ENCODE results near the gene GDPGP1. TPM values are rescaled to one million over a fixed set of nuclear protein-coding genes. Genes with fewer than 3 reads are reported as not detected.

GDPGP1 gene
- polyA plus RNA-seq, 1 donor (not counting 4 experiments of a cell fraction or from before 2014, with no cell fraction given) = 0.92 TPM

GRCh38 chr15:90228960-90229359 lies 5.0 kb upstream of the GDPGP1 start:
- FAIRE-seq (no peak), DNase-seq (ENCODE audit: low read depth, low spot score) (no peak)
- Histone ChIP-seq H3K27ac (ENCODE audit: control insufficient read depth, insufficient read depth, low read length) (no peak overlapping the region), H3K27me3 (ENCODE audit: control insufficient read depth, extremely low read depth, insufficient read depth, low read length) (no peaks in the 10 kb centered on the region), H4K20me1 (ENCODE audit: control insufficient read depth, extremely low read depth, insufficient read depth, low read length) (peaks cover 3% of the 10 kb centered on the region), H3K9me3 (ENCODE audit: control insufficient read depth, low read depth, low read length) (no peaks in the 10 kb centered on the region), H3K4me2 (ENCODE audit: control insufficient read depth, extremely low read depth, insufficient read depth, low read depth, low read length) (no peak overlapping the region), H3K79me2 (ENCODE audit: control insufficient read depth, insufficient read depth, low read length) (peaks cover 18% of the 10 kb centered on the region), H3K4me3 (ENCODE audit: control insufficient read depth in 2 of 3, extremely low read depth in 1 of 3, insufficient read depth in 2 of 3, low read depth in 1 of 3, low read length in 3 of 3) (no peak overlapping the region), H3K9ac (ENCODE audit: control insufficient read depth, extremely low read depth, insufficient read depth, low read length) (no peak overlapping the region), H3K9me1 (ENCODE audit: control insufficient read depth, extremely low read depth, insufficient read depth, low read length) (peaks cover 2% of the 10 kb centered on the region), H3K4me1 (ENCODE audit: control insufficient read depth, extremely low read depth, insufficient read depth, low read length) (peaks cover 17% of the 10 kb centered on the region), H2AFZ (ENCODE audit: control insufficient read depth, low read length) (no peak overlapping the region), H3K36me3 (ENCODE audit: control insufficient read depth in 2 of 2, extremely low read depth in 1 of 2, insufficient read depth in 2 of 2, low read length in 2 of 2) (peaks cover 41 to 57% of the 10 kb centered on the region in 2 experiments)
- TF ChIP-seq, protein P1, sequence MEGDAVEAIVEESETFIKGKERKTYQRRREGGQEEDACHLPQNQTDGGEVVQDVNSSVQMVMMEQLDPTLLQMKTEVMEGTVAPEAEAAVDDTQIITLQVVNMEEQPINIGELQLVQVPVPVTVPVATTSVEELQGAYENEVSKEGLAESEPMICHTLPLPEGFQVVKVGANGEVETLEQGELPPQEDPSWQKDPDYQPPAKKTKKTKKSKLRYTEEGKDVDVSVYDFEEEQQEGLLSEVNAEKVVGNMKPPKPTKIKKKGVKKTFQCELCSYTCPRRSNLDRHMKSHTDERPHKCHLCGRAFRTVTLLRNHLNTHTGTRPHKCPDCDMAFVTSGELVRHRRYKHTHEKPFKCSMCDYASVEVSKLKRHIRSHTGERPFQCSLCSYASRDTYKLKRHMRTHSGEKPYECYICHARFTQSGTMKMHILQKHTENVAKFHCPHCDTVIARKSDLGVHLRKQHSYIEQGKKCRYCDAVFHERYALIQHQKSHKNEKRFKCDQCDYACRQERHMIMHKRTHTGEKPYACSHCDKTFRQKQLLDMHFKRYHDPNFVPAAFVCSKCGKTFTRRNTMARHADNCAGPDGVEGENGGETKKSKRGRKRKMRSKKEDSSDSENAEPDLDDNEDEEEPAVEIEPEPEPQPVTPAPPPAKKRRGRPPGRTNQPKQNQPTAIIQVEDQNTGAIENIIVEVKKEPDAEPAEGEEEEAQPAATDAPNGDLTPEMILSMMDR (optimal IDR thresholded peaks at IDR 0.05 in 1 of 3, IDR thresholded peaks at IDR 0.05 in 1 of 3, conservative IDR thresholded peaks at IDR 0.05 in 1 of 3; ENCODE audit: extremely low read depth in 1 of 3, insufficient read depth in 2 of 3, low read length in 3 of 3) = no peak
- no peak for TF ChIP-seq EZH2 (IDR thresholded peaks at IDR 0.05; ENCODE audit: low read length)
- dilution Hi-C loops (cut with MboI; ENCODE audit: extremely low pct_ligation_motif_present, low sequenced_read_pairs) = no loop called here

- Histone ChIP-seq H3K4me2 (ENCODE audit: control insufficient read depth, extremely low read depth, insufficient read depth, low read depth, low read length) (no peak overlapping the region), H3K9ac (ENCODE audit: control insufficient read depth, extremely low read depth, insufficient read depth, low read length) (no peak overlapping the region), H3K27ac (ENCODE audit: control insufficient read depth, insufficient read depth, low read length) (no peak overlapping the region), H2AFZ (ENCODE audit: control insufficient read depth, low read length) (no peak overlapping the region), H3K4me1 (ENCODE audit: control insufficient read depth, extremely low read depth, insufficient read depth, low read length) (peaks cover 25% of the 10 kb centered on the region), H3K9me1 (ENCODE audit: control insufficient read depth, extremely low read depth, insufficient read depth, low read length) (peaks cover 2% of the 10 kb centered on the region), H3K4me3 (ENCODE audit: control insufficient read depth in 2 of 3, extremely low read depth in 1 of 3, insufficient read depth in 2 of 3, low read depth in 1 of 3, low read length in 3 of 3) (no peak overlapping the region), H3K9me3 (ENCODE audit: control insufficient read depth, low read depth, low read length) (no peaks in the 10 kb centered on the region), H3K27me3 (ENCODE audit: control insufficient read depth, extremely low read depth, insufficient read depth, low read length) (no peaks in the 10 kb centered on the region), H4K20me1 (ENCODE audit: control insufficient read depth, extremely low read depth, insufficient read depth, low read length) (peaks cover 3% of the 10 kb centered on the region), H3K79me2 (ENCODE audit: control insufficient read depth, insufficient read depth, low read length) (peaks cover 16% of the 10 kb centered on the region), H3K36me3 (ENCODE audit: control insufficient read depth in 2 of 2, extremely low read depth in 1 of 2, insufficient read depth in 2 of 2, low read length in 2 of 2) (peaks cover 31 to 49% of the 10 kb centered on the region in 2 experiments)
- dilution Hi-C loops (cut with MboI; ENCODE audit: extremely low pct_ligation_motif_present, low sequenced_read_pairs) = no loop called here
- FAIRE-seq (no peak), DNase-seq (ENCODE audit: low read depth, low spot score) (no peak)
- TF ChIP-seq, protein P1 (optimal IDR thresholded peaks at IDR 0.05 in 1 of 3, IDR thresholded peaks at IDR 0.05 in 1 of 3, conservative IDR thresholded peaks at IDR 0.05 in 1 of 3; ENCODE audit: extremely low read depth in 1 of 3, insufficient read depth in 2 of 3, low read length in 3 of 3) = no peak
- TF ChIP-seq EZH2 (IDR thresholded peaks at IDR 0.05; ENCODE audit: low read length) = no peak
Measured at GRCh38 chr15:90230071-90230494, 3.9 kb upstream of the GDPGP1 start.

Measured in keratinocyte (primary cell).